AG04450 (cell line): Measurements from ENCODE around the gene KRTAP10-7. TPM values are rescaled to one million over a fixed set of nuclear protein-coding genes. Genes with fewer than 3 reads are reported as not detected.

Source experiments
- CTCF ChIA-PET: fragments of 300-600, 350-600 bp; formaldehyde crosslinking; extraction: SDS; loops from one replicate; lab custom pipeline; 2022; ENCODE audit warnings: antibody characterized with exemption, inconsistent platforms; lab: Charles Lee
- POLR2A ChIA-PET: fragments of 350-600 bp; formaldehyde crosslinking; extraction: SDS; loops from one replicate; lab custom pipeline; 2021; ENCODE audit warnings: antibody characterized with exemption, inconsistent platforms; lab: Yijun Ruan, JAX
- DNase-seq: peaks from one replicate; pipeline ENCODE4 v3.0.0-alpha.2; 2011; ENCODE audit warnings: low read depth, low spot score
- H3K27ac ChIP-seq: one replicate; pipeline ENCODE4 v1.5.1; 2012; ENCODE audit warnings: low read depth, low read length, control low read depth
- H3K27me3 ChIP-seq: one replicate; pipeline ENCODE4 v1.6.0; 2012; ENCODE audit warnings: low read length; ENCODE audit not compliant: control insufficient read depth, insufficient read depth
- H3K4me3 ChIP-seq: 2 replicates; pipeline ENCODE4 v1.5.1; 2011; ENCODE audit warnings: mild to moderate bottlenecking, low read depth, low read length, control low read depth
- H3K9me3 ChIP-seq: 2 replicates; pipeline ENCODE4 v1.5.1; 2012; ENCODE audit warnings: low read length; ENCODE audit not compliant: control insufficient read depth, insufficient read depth
- CTCF ChIP-seq: IDR thresholded peaks from 2 replicates; pipeline ENCODE4 v1.5.1; 2011; ENCODE audit warnings: low read depth, low read length, control low read depth, inconsistent platforms
- polyA plus RNA-seq: library from polyadenylated mRNA; depleted of rRNA; stranded (reverse); fragments of >200 nt; gene quantifications from 2 replicates; pipeline ENCODE4 v1.2.3, GENCODE V29; 2011

Gene KRTAP10-7
- polyA plus RNA-seq, 1 experiment = not detected

- ChIA-PET CTCF (no interaction called here), POLR2A (no interaction called here)
- no peak overlapping the region for H3K27ac ChIP-seq
- no peak overlapping the region for H3K4me3 ChIP-seq
- peaks cover 55% of the 10 kb centered on the region for H3K9me3 ChIP-seq
- DNase-seq = no peak
- H3K27me3 ChIP-seq = no peaks in the 10 kb centered on the region
- no peak for TF ChIP-seq CTCF
These were observed 46.8 kb downstream of the KRTAP10-7 start for GRCh38 chr21:44647222-44647552.

GRCh38 chr21:44648557-44649311 is 48.3 kb downstream of the KRTAP10-7 start:
- no peak for DNase-seq
- POLR2A ChIA-PET = no interaction called here
- no peak overlapping the region for H3K4me3 ChIP-seq
- no peak overlapping the region for H3K27ac ChIP-seq
- CTCF ChIA-PET = no interaction called here
- H3K27me3 ChIP-seq = no peaks in the 10 kb centered on the region
- no peak for TF ChIP-seq CTCF
- peaks cover 58% of the 10 kb centered on the region for H3K9me3 ChIP-seq

- no peak for TF ChIP-seq CTCF
- DNase-seq = no peak
- H3K27me3 ChIP-seq = no peaks in the 10 kb centered on the region
- H3K4me3 ChIP-seq = no peak overlapping the region
- ChIA-PET CTCF (no interaction called here), POLR2A (no interaction called here)
- no peak overlapping the region for H3K27ac ChIP-seq
- H3K9me3 ChIP-seq = peaks cover 62% of the 10 kb centered on the region
These were observed 49.2 kb downstream of the KRTAP10-7 start for GRCh38 chr21:44649521-44650100.

- Histone ChIP-seq H3K27me3 (no peaks in the 10 kb centered on the region), H3K27ac (no peak overlapping the region), H3K4me3 (no peak overlapping the region), H3K9me3 (peaks cover 59% of the 10 kb centered on the region)
- no peak for DNase-seq
- ChIA-PET POLR2A (no interaction called here), CTCF (no interaction called here)
- TF ChIP-seq CTCF = no peak
These were observed 50.0 kb downstream of the KRTAP10-7 start for GRCh38 chr21:44650265-44650972.
